Choroid plexus epithelial cell (primary cell): ENCODE measurements around the gene RHBDL2.

Experiments used
- DNase-seq: peaks from one replicate; pipeline ENCODE4 v3.0.0-alpha.2; 2010; ENCODE audit warnings: low read depth
- H3K4me3 ChIP-seq: 2 replicates; pipeline ENCODE4 v1.5.1; 2011; ENCODE audit warnings: low read depth, mild to moderate bottlenecking, control low read depth, low read length, moderate library complexity
- TF ChIP-seq, protein P1 (sequence below): conservative IDR thresholded peaks from 2 replicates; pipeline ENCODE4 v1.5.1; 2011; ENCODE audit warnings: low read depth, mild to moderate bottlenecking, control low read depth, inconsistent platforms, low read length, moderate library complexity

The RHBDL2 gene

DNA sequence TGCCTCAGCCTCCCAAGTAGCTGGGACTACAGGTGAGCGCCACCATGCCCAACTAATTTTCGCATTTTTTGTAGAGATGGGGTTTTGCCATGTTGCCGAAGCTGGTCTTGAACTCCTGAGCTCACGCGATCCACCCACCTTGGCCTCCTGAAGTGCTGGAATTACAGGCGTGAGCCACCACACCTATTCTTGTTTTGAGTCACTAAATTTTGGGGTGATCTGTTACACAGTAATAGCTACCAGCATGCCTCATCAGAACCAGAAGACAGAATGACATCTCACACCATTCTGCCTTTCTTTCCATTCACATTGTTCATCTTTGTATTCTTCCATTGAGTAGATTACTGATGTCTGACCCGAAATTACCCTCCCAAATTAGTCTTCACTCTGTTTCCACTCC lies 9.1 kb downstream of the RHBDL2 start:
- DNase-seq: no peak
- no peak overlapping the region for H3K4me3 ChIP-seq
- TF ChIP-seq, protein P1, sequence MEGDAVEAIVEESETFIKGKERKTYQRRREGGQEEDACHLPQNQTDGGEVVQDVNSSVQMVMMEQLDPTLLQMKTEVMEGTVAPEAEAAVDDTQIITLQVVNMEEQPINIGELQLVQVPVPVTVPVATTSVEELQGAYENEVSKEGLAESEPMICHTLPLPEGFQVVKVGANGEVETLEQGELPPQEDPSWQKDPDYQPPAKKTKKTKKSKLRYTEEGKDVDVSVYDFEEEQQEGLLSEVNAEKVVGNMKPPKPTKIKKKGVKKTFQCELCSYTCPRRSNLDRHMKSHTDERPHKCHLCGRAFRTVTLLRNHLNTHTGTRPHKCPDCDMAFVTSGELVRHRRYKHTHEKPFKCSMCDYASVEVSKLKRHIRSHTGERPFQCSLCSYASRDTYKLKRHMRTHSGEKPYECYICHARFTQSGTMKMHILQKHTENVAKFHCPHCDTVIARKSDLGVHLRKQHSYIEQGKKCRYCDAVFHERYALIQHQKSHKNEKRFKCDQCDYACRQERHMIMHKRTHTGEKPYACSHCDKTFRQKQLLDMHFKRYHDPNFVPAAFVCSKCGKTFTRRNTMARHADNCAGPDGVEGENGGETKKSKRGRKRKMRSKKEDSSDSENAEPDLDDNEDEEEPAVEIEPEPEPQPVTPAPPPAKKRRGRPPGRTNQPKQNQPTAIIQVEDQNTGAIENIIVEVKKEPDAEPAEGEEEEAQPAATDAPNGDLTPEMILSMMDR: no peak

DNA sequence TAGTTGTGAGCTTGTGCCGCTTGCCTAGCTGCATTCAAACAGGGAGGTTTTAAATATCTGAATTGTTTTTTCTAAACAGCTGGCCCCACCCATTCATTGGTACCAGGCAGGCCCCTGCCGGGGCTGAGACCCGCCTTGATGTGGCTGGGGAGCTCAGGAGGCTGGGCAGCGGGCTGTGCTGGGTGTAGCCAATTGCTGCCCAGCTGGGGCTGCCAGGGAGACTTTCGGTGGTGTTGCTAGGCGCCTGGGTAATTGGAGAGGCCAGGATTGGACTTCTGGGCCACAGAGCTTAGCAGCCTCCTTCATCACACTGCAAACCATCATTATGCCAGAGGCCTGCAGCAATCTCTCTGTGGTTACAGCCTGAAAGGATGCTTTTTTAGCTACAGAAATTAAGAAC lies 12.2 kb downstream of the RHBDL2 start:
- no peak overlapping the region for H3K4me3 ChIP-seq
- TF ChIP-seq, protein P1: no peak
- peak; percentile 41 for DNase-seq

DNA sequence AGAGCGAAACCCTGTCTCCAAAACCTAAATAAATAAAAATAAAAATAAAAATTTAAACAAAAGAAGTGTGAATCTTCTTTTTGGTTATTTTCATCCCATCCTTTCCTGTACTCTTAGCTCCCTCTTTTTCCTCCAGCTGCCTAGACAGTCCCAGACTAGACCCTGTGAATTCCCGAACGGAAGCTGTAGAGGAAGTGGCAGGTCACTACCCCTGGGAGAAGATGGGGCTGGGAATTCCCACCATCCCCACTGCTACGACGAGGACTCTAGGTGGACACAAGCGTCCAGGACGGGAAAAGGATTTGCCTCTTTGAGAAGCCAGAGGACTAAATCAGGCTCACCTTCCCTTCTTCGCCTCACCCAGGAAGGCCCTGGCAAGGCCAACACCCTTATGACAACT lies 12.6 kb downstream of the RHBDL2 start:
- TF ChIP-seq, protein P1: no peak
- DNase-seq: no peak
- no peak overlapping the region for H3K4me3 ChIP-seq

DNA sequence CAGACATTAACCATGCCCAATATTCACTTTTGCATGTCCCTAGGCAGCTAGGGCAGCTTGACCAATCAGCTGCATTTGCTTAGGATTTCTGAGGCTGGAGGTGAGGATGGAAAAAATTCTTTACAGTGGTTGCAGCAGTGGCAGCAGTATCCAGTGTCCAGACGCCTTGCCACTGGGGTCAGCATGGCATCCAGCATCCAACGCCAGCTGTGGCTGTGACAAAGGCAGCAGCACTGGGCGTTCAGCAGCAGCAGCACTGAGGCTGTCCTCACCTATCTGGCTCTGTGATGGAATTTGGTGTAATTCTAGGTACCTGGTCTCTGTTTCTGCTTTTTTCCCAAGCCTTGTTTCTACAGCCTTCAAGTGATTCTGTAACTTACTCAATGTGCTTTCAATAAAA lies 15.5 kb downstream of the RHBDL2 start:
- no peak for DNase-seq
- TF ChIP-seq, protein P1: no peak
- H3K4me3 ChIP-seq: no peak overlapping the region

DNA sequence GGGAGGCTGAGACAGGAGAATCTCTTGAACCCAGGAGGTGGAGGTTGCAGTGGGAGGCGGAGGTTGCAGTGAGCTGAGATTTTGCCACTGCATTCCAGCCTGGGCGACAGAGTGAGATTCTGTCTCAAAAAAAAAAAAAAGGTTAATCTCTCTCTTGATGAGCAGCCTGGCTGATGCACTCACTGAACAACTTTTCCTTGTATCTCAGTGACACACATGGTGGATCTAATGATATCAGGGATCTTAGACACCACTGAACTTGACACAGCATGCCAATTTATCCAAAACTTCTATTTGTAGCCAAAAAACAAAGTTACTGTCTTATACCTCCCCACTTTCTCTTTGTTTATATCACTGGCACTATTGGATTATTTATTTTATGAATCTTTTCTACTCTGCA lies 16.2 kb downstream of the RHBDL2 start:
- TF ChIP-seq, protein P1: no peak
- no peak overlapping the region for H3K4me3 ChIP-seq

DNA sequence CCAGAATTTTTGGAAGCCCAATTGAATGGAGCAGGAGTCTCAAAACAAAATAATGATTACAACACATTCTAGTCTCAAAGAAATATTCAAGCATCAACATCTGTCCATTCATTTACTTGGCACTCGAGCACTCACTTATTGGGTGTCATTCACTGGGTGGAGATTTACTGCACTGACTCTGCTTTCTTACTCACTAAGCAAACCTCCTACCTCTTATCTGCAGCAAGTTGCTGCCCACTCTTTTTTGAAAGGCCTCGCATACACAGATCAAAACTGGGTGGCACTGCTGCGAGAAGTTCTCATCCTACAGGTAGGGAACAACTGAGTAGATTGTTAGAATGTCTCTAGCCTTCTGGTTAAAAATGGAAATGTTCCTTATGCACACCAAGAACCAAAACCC lies 18.0 kb downstream of the RHBDL2 start:
- no peak for DNase-seq
- TF ChIP-seq, protein P1: no peak
- H3K4me3 ChIP-seq: no peak overlapping the region

More for the DNA sequence above, 16.2 kb downstream of the RHBDL2 start:
- no peak for DNase-seq

DNA sequence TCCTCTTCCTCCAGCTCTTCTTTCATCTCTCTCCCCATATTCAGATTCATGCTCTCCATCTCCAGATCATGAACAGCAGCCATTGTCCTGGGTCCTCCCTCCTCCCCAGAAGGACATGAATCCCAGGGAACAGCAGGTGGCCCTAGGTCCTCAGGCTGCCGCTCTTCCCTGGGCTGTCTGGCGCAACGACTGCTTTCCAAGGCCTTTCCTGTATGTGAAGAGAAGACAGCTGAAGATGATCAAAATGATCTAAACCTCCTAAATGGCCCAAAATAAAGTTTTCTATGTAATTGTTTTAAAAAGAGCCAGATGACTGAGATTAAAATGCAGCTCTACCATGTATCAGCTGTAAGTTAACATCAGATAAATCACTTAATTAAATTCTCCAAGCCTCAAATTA lies 22.5 kb downstream of the RHBDL2 start:
- no peak for DNase-seq
- TF ChIP-seq, protein P1: no peak
- H3K4me3 ChIP-seq: no peak overlapping the region
